ENCODE results near the gene CAMK2A.

DNA sequence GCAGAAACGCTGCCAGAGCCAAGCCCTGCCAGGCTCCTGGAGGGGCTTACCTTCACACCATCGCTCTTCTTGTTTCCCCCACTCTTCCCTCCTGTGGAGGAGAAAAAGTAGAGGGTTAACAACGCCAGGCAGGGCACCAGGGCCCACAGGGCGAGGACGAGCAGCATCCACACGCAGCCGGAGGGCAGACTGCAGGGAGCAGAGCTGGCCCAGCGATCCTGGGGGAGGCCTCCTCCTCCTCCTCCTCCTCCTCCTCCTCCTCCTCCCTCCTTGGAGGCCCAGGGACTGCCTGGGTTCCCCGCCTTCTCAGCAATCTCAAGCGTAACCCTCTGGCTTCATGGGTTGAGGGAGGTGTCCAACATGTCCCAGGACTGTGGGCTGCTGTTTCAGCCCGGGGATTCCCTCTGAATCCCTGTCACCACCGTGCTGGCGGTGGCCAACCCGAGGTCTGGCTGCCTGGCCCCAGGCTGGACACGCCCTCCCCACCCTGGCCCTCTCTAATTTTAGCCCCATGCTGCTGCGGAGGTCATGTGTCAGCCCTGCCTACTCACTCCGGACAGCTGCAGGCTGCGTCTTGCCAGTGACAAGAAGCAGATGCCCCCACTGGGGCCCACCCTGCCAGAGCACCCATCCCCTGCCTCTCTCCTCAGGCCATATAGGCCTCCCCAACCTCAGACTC is 44.3 kb downstream of the CAMK2A start:
- TF ChIP-seq POLR2A (IDR thresholded peaks at IDR 0.05) (no peak), EP300 (IDR thresholded peaks at IDR 0.05) (no peak)
- TF ChIP-seq, protein P1, sequence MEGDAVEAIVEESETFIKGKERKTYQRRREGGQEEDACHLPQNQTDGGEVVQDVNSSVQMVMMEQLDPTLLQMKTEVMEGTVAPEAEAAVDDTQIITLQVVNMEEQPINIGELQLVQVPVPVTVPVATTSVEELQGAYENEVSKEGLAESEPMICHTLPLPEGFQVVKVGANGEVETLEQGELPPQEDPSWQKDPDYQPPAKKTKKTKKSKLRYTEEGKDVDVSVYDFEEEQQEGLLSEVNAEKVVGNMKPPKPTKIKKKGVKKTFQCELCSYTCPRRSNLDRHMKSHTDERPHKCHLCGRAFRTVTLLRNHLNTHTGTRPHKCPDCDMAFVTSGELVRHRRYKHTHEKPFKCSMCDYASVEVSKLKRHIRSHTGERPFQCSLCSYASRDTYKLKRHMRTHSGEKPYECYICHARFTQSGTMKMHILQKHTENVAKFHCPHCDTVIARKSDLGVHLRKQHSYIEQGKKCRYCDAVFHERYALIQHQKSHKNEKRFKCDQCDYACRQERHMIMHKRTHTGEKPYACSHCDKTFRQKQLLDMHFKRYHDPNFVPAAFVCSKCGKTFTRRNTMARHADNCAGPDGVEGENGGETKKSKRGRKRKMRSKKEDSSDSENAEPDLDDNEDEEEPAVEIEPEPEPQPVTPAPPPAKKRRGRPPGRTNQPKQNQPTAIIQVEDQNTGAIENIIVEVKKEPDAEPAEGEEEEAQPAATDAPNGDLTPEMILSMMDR (IDR thresholded peaks at IDR 0.05), result no peak

Measured in upper lobe of left lung (tissue), 4 donors.